HUES64 (cell line): ENCODE results near the gene FEV.

Source experiments
- H3K27ac ChIP-seq: 2 replicates; pipeline ENCODE4 v1.7.0; 2013; ENCODE audit warnings: low read depth, low read length, inconsistent platforms
- H3K27me3 ChIP-seq: 2 replicates; pipeline ENCODE4 v1.6.1; 2013; ENCODE audit warnings: mild to moderate bottlenecking, low read length; ENCODE audit not compliant: insufficient read depth
- H3K36me3 ChIP-seq: 2 replicates; pipeline ENCODE4 v1.6.1; 2013; ENCODE audit warnings: mild to moderate bottlenecking, low read length; ENCODE audit not compliant: insufficient read depth
- H3K4me1 ChIP-seq: 2 replicates; pipeline ENCODE4 v1.6.1; 2013; ENCODE audit warnings: mild to moderate bottlenecking, low read length, moderate library complexity; ENCODE audit not compliant: insufficient read depth
- H3K4me3 ChIP-seq: 2 replicates; pipeline ENCODE4 v1.5.1; 2013; ENCODE audit warnings: mild to moderate bottlenecking, low read length, moderate library complexity
- H3K9ac ChIP-seq: 2 replicates; pipeline ENCODE4 v1.6.1; 2013; ENCODE audit warnings: mild to moderate bottlenecking, low read depth, low read length
- H3K9me3 ChIP-seq: 2 replicates; pipeline ENCODE4 v1.6.1; 2013; ENCODE audit warnings: low read depth, low read length; ENCODE audit not compliant: insufficient read depth
- WGBS: fragments of 150-250, 120-280 bp; methylation state at CpG from one replicate; pipeline ENCODE4 v1.1.7; 2013; ENCODE audit warnings: missing lambda C conversion rate; 5-methylcytosine and 5-hydroxymethylcytosine counted together

FEV gene

GRCh38 chr2:218964041-218964771 lies 20.8 kb downstream of the FEV start:
- H3K9me3 ChIP-seq: no peaks in the 10 kb centered on the region
- peaks cover 56% of the 10 kb centered on the region for H3K27me3 ChIP-seq
- no peak overlapping the region; the same call in 1 of the 2 replicates for H3K27ac ChIP-seq
- H3K4me1 ChIP-seq: peaks cover 19% of the 10 kb centered on the region
- peak overlapping the region; percentile 53; the same call in 1 of the 2 replicates for H3K9ac ChIP-seq
- peak overlapping the region; percentile 72; the same call in 1 of the 2 replicates for H3K4me3 ChIP-seq
- H3K36me3 ChIP-seq: no peaks in the 10 kb centered on the region
- 78% methylated on average over 5 of the region's 5 CpGs for WGBS

- H3K27me3 ChIP-seq: peaks cover 58% of the 10 kb centered on the region
- peak overlapping the region; percentile 72 for H3K4me3 ChIP-seq
- no peaks in the 10 kb centered on the region for H3K9me3 ChIP-seq
- no peaks in the 10 kb centered on the region for H3K36me3 ChIP-seq
- peak overlapping the region; percentile 17; the same call in 1 of the 2 replicates for H3K9ac ChIP-seq
- WGBS: 24% methylated on average over 5 of the region's 5 CpGs
- peak overlapping the region; percentile 4; the same call in 1 of the 2 replicates for H3K27ac ChIP-seq
- H3K4me1 ChIP-seq: peaks cover 19% of the 10 kb centered on the region
Measured at GRCh38 chr2:218963601-218964000, 21.4 kb downstream of the FEV start.

- H3K9me3 ChIP-seq: no peaks in the 10 kb centered on the region
- H3K4me1 ChIP-seq: peaks cover 19% of the 10 kb centered on the region
- H3K9ac ChIP-seq: no peak overlapping the region
- peaks cover 58% of the 10 kb centered on the region for H3K27me3 ChIP-seq
- 1% methylated on average over 42 of the region's 42 CpGs for WGBS
- H3K4me3 ChIP-seq: peak overlapping the region; percentile 72
- H3K36me3 ChIP-seq: no peaks in the 10 kb centered on the region
- no peak overlapping the region for H3K27ac ChIP-seq
Measured at GRCh38 chr2:218962859-218963492, 22.0 kb downstream of the FEV start.

DNA sequence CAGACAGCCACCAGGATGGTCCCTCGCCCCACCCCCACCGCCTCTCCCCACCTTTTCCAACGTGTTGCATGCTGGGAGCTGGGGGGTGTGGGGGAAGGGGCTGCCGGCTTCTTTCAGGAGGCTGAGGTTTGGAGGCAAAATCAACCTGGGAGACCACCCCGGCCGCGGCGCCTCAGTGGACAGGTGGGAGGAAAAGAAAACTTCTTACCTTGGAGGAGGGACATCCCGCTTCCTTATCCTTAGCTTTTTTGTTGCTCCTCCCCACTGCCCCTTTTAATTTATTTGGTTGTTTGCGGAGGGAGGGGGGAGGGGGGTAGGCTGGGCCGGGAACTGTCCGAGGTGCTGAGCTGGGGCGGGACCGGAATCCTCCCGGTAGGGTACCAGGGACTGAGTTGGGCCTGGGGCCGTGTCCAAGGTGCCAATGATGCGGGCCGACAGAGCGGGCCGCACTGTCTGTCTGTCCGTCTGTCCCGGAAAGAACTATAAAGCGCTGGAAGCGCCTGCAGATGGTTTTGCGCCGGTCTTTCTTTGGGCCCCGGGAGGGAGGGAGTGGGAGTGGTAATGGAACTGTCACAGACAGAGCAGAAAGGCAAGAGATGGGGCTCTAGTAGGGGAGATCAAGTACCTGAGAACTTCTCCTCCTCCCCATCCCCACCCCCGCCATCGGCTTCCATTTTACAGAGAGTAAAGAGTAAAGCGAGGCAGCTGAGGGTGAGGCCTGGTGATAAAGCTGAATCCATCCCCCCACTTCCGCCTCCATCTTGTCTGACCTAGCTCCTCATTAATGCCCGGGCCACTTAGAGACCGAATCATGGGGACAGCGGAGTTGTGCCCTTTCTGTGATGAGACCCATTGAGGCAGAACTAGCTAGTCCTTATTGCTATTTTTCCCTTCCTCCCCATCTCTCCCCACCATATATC lies 23.1 kb downstream of the FEV start:
- H3K9ac ChIP-seq: no peak overlapping the region
- peaks cover 61% of the 10 kb centered on the region for H3K27me3 ChIP-seq
- peaks cover 19% of the 10 kb centered on the region for H3K4me1 ChIP-seq
- H3K4me3 ChIP-seq: peak overlapping the region; percentile 37
- no peaks in the 10 kb centered on the region for H3K9me3 ChIP-seq
- H3K36me3 ChIP-seq: no peaks in the 10 kb centered on the region
- WGBS: 23% methylated on average over 30 of the region's 34 CpGs
- no peak overlapping the region for H3K27ac ChIP-seq

GRCh38 chr2:218961229-218961628 lies 23.8 kb downstream of the FEV start:
- no peaks in the 10 kb centered on the region for H3K9me3 ChIP-seq
- 16% methylated on average over 4 of the region's 4 CpGs for WGBS
- no peak overlapping the region for H3K9ac ChIP-seq
- no peak overlapping the region for H3K4me3 ChIP-seq
- no peaks in the 10 kb centered on the region for H3K36me3 ChIP-seq
- H3K27me3 ChIP-seq: peaks cover 64% of the 10 kb centered on the region
- peaks cover 19% of the 10 kb centered on the region for H3K4me1 ChIP-seq
- no peak overlapping the region for H3K27ac ChIP-seq

- Histone ChIP-seq H3K27me3 (peaks cover 70% of the 10 kb centered on the region), H3K4me3 (peak overlapping the region; percentile 85), H3K9me3 (no peaks in the 10 kb centered on the region), H3K27ac (no peak overlapping the region), H3K36me3 (no peaks in the 10 kb centered on the region), H3K9ac (no peak overlapping the region), H3K4me1 (peaks cover 19% of the 10 kb centered on the region)
- 3% methylated on average over 87 of the region's 87 CpGs for WGBS
Measured at GRCh38 chr2:218960309-218961165, 24.4 kb downstream of the FEV start.

DNA sequence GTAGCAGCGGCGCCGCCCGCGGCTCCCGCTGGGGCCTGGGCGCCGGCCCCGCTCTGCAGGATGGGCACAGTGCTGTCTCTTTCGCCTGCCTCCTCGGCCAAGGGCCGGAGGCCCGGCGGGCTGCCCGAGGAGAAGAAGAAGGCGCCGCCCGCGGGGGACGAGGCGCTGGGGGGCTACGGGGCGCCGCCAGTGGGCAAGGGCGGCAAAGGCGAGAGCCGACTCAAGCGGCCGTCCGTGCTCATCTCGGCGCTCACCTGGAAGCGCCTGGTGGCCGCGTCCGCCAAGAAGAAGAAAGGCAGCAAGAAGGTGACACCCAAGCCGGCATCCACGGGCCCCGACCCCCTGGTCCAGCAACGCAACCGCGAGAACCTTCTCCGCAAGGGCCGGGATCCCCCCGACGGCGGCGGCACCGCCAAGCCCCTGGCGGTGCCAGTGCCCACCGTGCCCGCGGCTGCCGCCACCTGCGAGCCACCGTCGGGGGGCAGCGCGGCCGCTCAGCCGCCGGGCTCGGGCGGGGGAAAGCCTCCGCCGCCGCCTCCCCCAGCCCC lies 25.1 kb downstream of the FEV start:
- no peak overlapping the region for H3K9ac ChIP-seq
- H3K4me1 ChIP-seq: peaks cover 19% of the 10 kb centered on the region
- 1% methylated on average over 67 of the region's 67 CpGs for WGBS
- H3K36me3 ChIP-seq: no peaks in the 10 kb centered on the region
- no peaks in the 10 kb centered on the region for H3K9me3 ChIP-seq
- H3K27me3 ChIP-seq: peaks cover 77% of the 10 kb centered on the region
- peak overlapping the region; percentile 85 for H3K4me3 ChIP-seq
- H3K27ac ChIP-seq: no peak overlapping the region

- no peak within 1 kb of the TSS for H3K27ac ChIP-seq
- peak within 1 kb of the TSS; percentile 65; the same call in 1 of the 2 replicates for H3K9ac ChIP-seq
- H3K4me3 ChIP-seq: peak within 1 kb of the TSS; percentile 85
- peaks cover 83% of the 10 kb centered on the region for H3K27me3 ChIP-seq
- H3K4me1 ChIP-seq: peaks cover 15% of the 10 kb centered on the region
- H3K9me3 ChIP-seq: no peaks in the 10 kb centered on the region
- 1% methylated on average over 35 of the region's 37 CpGs for WGBS
- H3K36me3 ChIP-seq: no peaks in the 10 kb centered on the region
Measured at GRCh38 chr2:218959141-218959731, 25.7 kb downstream of the FEV start, which contains the start of gene CDK5R2. Gene CDK5R2, plus strand, starts transcription at chr2:218959666. Its CDS starts 155 bp downstream, at chr2:218959821.

DNA sequence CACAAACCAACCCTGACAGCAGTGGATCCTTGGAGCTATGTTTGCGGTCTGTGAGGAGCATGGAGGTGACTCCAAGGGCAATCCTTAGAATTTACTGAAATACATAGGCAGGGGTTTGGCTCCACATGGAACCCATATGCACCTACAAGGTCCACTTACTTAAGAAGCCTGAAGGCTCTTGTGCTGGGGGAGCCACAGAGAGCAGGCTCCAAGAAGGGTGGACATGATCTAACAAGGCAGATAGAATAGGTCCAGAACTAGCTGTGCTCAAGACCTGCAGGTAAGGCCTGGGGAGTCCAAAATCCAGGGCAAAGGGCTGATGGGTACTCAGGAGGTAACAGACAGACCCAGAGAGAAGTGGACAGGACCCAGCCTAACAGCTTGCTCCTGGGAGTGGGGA lies 26.7 kb downstream of the FEV start:
- 100% methylated on average over 1 of the region's 1 CpG for WGBS

GRCh38 chr2:218957671-218958070 lies 27.3 kb downstream of the FEV start:
- Histone ChIP-seq H3K27ac (no peak overlapping the region), H3K27me3 (peaks cover 87% of the 10 kb centered on the region), H3K4me3 (no peak overlapping the region), H3K9ac (no peak overlapping the region), H3K9me3 (no peaks in the 10 kb centered on the region), H3K36me3 (no peaks in the 10 kb centered on the region), H3K4me1 (peaks cover 6% of the 10 kb centered on the region; the same call in 1 of the 2 replicates)
- 83% methylated on average over 4 of the region's 4 CpGs for WGBS

More for the DNA sequence above, 26.7 kb downstream of the FEV start:
- H3K27ac ChIP-seq: no peak overlapping the region
- H3K27me3 ChIP-seq: peaks cover 88% of the 10 kb centered on the region
- H3K36me3 ChIP-seq: no peaks in the 10 kb centered on the region
- peaks cover 6% of the 10 kb centered on the region; the same call in 1 of the 2 replicates for H3K4me1 ChIP-seq
- peak overlapping the region; percentile 85; the same call in 1 of the 2 replicates for H3K4me3 ChIP-seq
- H3K9ac ChIP-seq: no peak overlapping the region
- H3K9me3 ChIP-seq: no peaks in the 10 kb centered on the region
